Mesodermal cell (in vitro differentiated cells): ENCODE results near the gene PTPRN2.
"Not testable (repeated sequence)": the region's sequence is repeated elsewhere in the genome, so short reads cannot be mapped to it uniquely, and the experiment has no call there.

Experiments used
- H3K27ac ChIP-seq: 2 replicates; pipeline ENCODE4 v1.7.0; 2013; ENCODE audit warnings: mild to moderate bottlenecking, low read depth, low read length, moderate library complexity; ENCODE audit not compliant: severe bottlenecking
- H3K36me3 ChIP-seq: 2 replicates; pipeline ENCODE4 v1.7.1; 2013; ENCODE audit warnings: mild to moderate bottlenecking, low read length, moderate library complexity; ENCODE audit not compliant: control insufficient read depth, insufficient read depth
- H3K4me1 ChIP-seq: one replicate; pipeline ENCODE4 v1.7.1; 2013; ENCODE audit warnings: mild to moderate bottlenecking, low read length; ENCODE audit not compliant: insufficient read depth, control insufficient read depth, poor library complexity, severe bottlenecking
- H3K4me3 ChIP-seq: 2 replicates; pipeline ENCODE4 v1.7.0; 2013; ENCODE audit warnings: low read length, control low read depth, mild to moderate bottlenecking; ENCODE audit not compliant: insufficient read depth, poor library complexity, severe bottlenecking; ENCODE audit errors: extremely low read depth
- H3K9me3 ChIP-seq: 2 replicates; pipeline ENCODE4 v1.7.1; 2013; ENCODE audit warnings: mild to moderate bottlenecking, low read length, moderate library complexity; ENCODE audit not compliant: control insufficient read depth
- WGBS, 2 experiments: methylation state at CpG; one replicate each; pipeline ENCODE4 v1.1.5; 2013; ENCODE audit warnings: missing lambda C conversion rate in 2 of 2; ENCODE audit not compliant: insufficient coverage in 2 of 2; 5-methylcytosine and 5-hydroxymethylcytosine counted together

Gene PTPRN2

GRCh38 chr7:157505646-157506045 lies 1082.0 kb downstream of the PTPRN2 start:
- no peak overlapping the region for H3K27ac ChIP-seq
- H3K36me3 ChIP-seq: no peaks in the 10 kb centered on the region
- WGBS, 2 experiments: no CpG with 5 or more reads among the region's 1 CpG
- H3K9me3 ChIP-seq: peaks cover 42% of the 10 kb centered on the region
- H3K4me3 ChIP-seq: no peak overlapping the region
- no peaks in the 10 kb centered on the region for H3K4me1 ChIP-seq

DNA sequence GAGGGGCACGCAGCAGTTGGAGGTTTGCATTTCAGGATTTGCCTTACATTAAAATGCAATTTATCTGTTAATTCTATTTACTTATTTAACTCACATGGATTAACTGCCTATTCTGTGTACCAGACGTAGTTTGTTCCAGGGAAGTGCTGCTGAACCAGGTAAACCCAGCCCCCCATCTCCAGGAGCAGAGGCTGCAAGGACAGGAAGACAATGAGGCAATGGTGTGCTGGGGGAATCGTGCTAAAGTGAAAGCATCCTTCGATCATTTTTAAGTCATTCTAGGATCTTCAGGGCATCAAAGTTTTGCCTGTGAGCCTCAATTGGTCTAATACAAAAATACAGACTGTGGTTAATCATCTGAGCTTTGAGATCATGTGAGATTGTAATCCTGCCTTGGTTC lies 1084.4 kb downstream of the PTPRN2 start:
- Histone ChIP-seq H3K36me3 (no peaks in the 10 kb centered on the region), H3K27ac (no peak overlapping the region), H3K9me3 (peaks cover 45% of the 10 kb centered on the region), H3K4me1 (no peaks in the 10 kb centered on the region), H3K4me3 (no peak overlapping the region)
- 40 to 53% methylated on average over 1 to 2 of the region's 4 CpGs for WGBS, 2 experiments

- Histone ChIP-seq H3K27ac (no peak overlapping the region), H3K36me3 (no peaks in the 10 kb centered on the region), H3K4me3 (no peak overlapping the region), H3K9me3 (peaks cover 46% of the 10 kb centered on the region), H3K4me1 (no peaks in the 10 kb centered on the region)
- WGBS, 2 experiments: 65 to 73% methylated on average over 11 to 12 of the region's 12 CpGs
Measured at GRCh38 chr7:157502701-157503111, 1084.9 kb downstream of the PTPRN2 start.

- no peaks in the 10 kb centered on the region for H3K36me3 ChIP-seq
- 80 to 81% methylated on average over 20 of the region's 22 CpGs for WGBS, 2 experiments
- no peak overlapping the region for H3K4me3 ChIP-seq
- no peaks in the 10 kb centered on the region for H3K4me1 ChIP-seq
- H3K27ac ChIP-seq: no peak overlapping the region
- H3K9me3 ChIP-seq: peaks cover 38% of the 10 kb centered on the region
Measured at GRCh38 chr7:157501581-157501980, 1086.0 kb downstream of the PTPRN2 start.

GRCh38 chr7:157500989-157501540 lies 1086.6 kb downstream of the PTPRN2 start:
- H3K9me3 ChIP-seq: peaks cover 42% of the 10 kb centered on the region
- not testable (repeated sequence) for H3K27ac ChIP-seq, H3K4me1 ChIP-seq, H3K4me3 ChIP-seq, H3K36me3 ChIP-seq
- 86 to 88% methylated on average over 18 to 25 of the region's 45 CpGs for WGBS, 2 experiments

- Histone ChIP-seq H3K27ac (no peak overlapping the region), H3K36me3 (no peaks in the 10 kb centered on the region), H3K4me1 (no peaks in the 10 kb centered on the region), H3K4me3 (no peak overlapping the region), H3K9me3 (peaks cover 44% of the 10 kb centered on the region)
- 85 to 93% methylated on average over 19 to 20 of the region's 32 CpGs for WGBS, 2 experiments
Measured at GRCh38 chr7:157500171-157500960, 1087.3 kb downstream of the PTPRN2 start.

DNA sequence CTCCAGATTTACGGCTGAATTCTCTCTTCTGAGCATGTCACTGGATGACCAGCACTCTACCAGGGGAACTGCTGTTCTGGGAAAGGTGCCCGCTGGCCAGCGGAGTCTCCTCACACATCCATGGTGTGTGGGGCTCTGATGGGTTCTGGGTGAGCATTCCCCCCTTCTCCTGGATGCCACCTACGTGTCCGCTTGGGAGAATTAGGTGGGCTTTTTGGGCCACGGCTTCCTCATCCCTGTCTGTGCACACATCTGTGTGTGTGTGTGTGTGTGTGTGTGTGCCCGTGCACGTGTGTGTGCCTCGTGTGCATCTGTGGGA lies 1087.8 kb downstream of the PTPRN2 start:
- WGBS, 2 experiments: 78 to 80% methylated on average over 1 of the region's 9 CpGs
- Histone ChIP-seq H3K36me3 (no peaks in the 10 kb centered on the region), H3K27ac (no peak overlapping the region), H3K4me3 (no peak overlapping the region), H3K4me1 (no peaks in the 10 kb centered on the region), H3K9me3 (peaks cover 49% of the 10 kb centered on the region)

DNA sequence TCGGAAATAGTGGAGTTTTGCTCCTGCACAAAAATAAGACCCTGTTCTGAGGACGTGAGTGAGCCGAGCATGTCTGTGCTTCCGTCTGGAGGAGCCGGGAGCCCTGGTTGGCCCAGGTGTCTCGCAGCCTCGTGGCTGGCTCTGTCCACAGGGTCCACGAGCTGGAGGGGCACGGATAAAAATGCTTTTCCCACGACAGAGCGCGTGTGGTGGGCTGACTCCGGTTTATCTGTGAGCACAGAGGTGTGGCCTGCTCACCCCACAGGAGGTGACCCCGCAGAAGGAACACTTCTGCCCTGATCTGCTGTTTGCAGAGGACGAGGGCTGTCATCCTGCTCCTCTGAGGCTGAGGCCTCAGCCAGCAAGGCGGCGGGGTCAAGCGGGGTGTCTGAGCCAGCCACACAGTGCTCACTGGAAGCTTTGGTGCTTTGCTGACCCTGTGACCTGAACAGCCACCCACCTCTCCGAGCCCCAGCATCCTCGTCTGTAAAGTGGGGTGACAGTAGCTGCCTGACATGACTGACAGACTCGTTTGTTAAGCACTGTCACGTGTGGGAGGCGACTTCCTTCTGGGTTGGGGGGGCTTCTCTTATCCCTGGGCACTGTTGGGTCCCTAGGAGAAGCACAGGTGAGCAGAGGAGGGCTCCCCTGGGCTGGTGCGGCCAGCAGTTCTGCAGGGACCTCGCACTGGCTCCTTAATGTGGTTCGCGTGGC lies 1088.3 kb downstream of the PTPRN2 start:
- Histone ChIP-seq H3K36me3 (no peaks in the 10 kb centered on the region), H3K9me3 (peaks cover 52% of the 10 kb centered on the region), H3K4me3 (no peak overlapping the region), H3K4me1 (no peaks in the 10 kb centered on the region), H3K27ac (no peak overlapping the region)
- 75 to 79% methylated on average over 25 to 27 of the region's 27 CpGs for WGBS, 2 experiments

- no peak overlapping the region for H3K27ac ChIP-seq
- no peaks in the 10 kb centered on the region for H3K36me3 ChIP-seq
- 78 to 82% methylated on average over 12 of the region's 12 CpGs for WGBS, 2 experiments
- H3K4me1 ChIP-seq: no peaks in the 10 kb centered on the region
- peaks cover 58% of the 10 kb centered on the region for H3K9me3 ChIP-seq
- no peak overlapping the region for H3K4me3 ChIP-seq
Measured at GRCh38 chr7:157498657-157499056, 1089.0 kb downstream of the PTPRN2 start.

GRCh38 chr7:157497744-157498651 lies 1089.6 kb downstream of the PTPRN2 start:
- WGBS, 2 experiments: 82 to 86% methylated on average over 21 of the region's 33 CpGs

More at GRCh38 chr7:157497744-157498651, 1089.6 kb downstream of the PTPRN2 start:
- no peaks in the 10 kb centered on the region for H3K4me1 ChIP-seq
- H3K9me3 ChIP-seq: peaks cover 62% of the 10 kb centered on the region
- no peak overlapping the region for H3K27ac ChIP-seq
- H3K36me3 ChIP-seq: no peaks in the 10 kb centered on the region
- H3K4me3 ChIP-seq: no peak overlapping the region
